Ascending aorta (tissue), 2 donors: ENCODE measurements around the gene CDH13. TPM values are rescaled to one million over a fixed set of nuclear protein-coding genes. Genes with fewer than 3 reads are reported as not detected.

ENCODE experiments used
- DNase-seq, 2 donors: peaks; one replicate each; pipeline ENCODE4 v3.0.0-alpha.2; 2019; ENCODE audit warnings: low spot score in 2 of 2
- H3K27ac ChIP-seq, 2 donors: fragments of 200-600 bp; sonication (generic); one replicate each; pipeline ENCODE4 v1.5.1; 2016 to 2017; ENCODE audit warnings: mild to moderate bottlenecking in 1 of 2
- H3K27me3 ChIP-seq: fragments of 200-600 bp; sonication (generic); one replicate; pipeline ENCODE4 v1.5.1; 2017
- H3K36me3 ChIP-seq, 2 donors: fragments of 200-600 bp; sonication (generic); one replicate each; pipeline ENCODE4 v1.5.1; 2016
- H3K4me1 ChIP-seq, 2 donors: fragments of 200-600 bp; sonication (generic); one replicate each; pipeline ENCODE4 v1.5.1; 2016 to 2017; ENCODE audit warnings: mild to moderate bottlenecking in 1 of 2
- H3K4me3 ChIP-seq, 2 donors: fragments of 200-600 bp; sonication (generic); one replicate each; pipeline ENCODE4 v1.5.1; 2016 to 2017; ENCODE audit warnings: mild to moderate bottlenecking in 1 of 2
- H3K9me3 ChIP-seq, 2 donors: fragments of 200-600 bp; sonication (generic); one replicate each; pipeline ENCODE4 v1.5.1; 2016
- intact Hi-C: fragments of 100-400 bp; cut with DNase I; formaldehyde crosslinking; loops from one replicate; pipeline ENCODE4 v1.15.1; 2023
- total RNA-seq: library from RNA; depleted of rRNA; stranded (reverse); fragments of >200 nt; gene quantifications from one replicate; pipeline ENCODE4 v1.1.0, GENCODE V29; 2016
- TF ChIP-seq, protein P1 (sequence below), 3 experiments: fragments of 200-600 bp in 2 of 3; fragments of 450-650 bp in 1 of 3; sonication (generic) in 2 of 3; IDR thresholded peaks; one replicate each; pipeline ENCODE4 v1.5.1; 2016 to 2019; ENCODE audit warnings: antibody characterized with exemption in 3 of 3, mild to moderate bottlenecking in 1 of 3, moderate library complexity in 1 of 3

The CDH13 gene
- total RNA-seq, 1 donor from 2014 or later: 160 TPM

DNA sequence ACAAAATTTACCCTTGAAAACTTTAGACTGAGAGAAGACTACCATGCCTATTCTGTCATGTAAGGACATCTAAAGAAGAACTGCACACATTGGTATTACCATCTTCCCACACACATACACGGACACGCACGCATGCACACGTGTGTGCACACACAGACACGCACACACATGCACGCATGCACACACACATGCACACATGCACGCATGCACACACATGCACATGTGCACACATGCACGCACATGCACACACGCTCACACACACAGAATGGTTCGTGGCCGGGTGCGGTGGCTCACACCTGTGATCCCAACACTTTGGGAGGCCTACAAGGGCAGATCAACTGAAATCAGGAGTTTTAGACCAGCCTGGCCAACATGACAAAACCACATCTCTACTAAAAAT is 884.1 kb downstream of the CDH13 start:
- no peaks in the 10 kb centered on the region for H3K9me3 ChIP-seq
- no peaks in the 10 kb centered on the region for H3K36me3 ChIP-seq
- intact Hi-C loops: no loop called here
- TF ChIP-seq, protein P1, sequence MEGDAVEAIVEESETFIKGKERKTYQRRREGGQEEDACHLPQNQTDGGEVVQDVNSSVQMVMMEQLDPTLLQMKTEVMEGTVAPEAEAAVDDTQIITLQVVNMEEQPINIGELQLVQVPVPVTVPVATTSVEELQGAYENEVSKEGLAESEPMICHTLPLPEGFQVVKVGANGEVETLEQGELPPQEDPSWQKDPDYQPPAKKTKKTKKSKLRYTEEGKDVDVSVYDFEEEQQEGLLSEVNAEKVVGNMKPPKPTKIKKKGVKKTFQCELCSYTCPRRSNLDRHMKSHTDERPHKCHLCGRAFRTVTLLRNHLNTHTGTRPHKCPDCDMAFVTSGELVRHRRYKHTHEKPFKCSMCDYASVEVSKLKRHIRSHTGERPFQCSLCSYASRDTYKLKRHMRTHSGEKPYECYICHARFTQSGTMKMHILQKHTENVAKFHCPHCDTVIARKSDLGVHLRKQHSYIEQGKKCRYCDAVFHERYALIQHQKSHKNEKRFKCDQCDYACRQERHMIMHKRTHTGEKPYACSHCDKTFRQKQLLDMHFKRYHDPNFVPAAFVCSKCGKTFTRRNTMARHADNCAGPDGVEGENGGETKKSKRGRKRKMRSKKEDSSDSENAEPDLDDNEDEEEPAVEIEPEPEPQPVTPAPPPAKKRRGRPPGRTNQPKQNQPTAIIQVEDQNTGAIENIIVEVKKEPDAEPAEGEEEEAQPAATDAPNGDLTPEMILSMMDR (IDR thresholded peaks at IDR 0.05): no peak
- no peak overlapping the region for H3K4me3 ChIP-seq
- H3K4me1 ChIP-seq: no peaks in the 10 kb centered on the region
- DNase-seq: no peak
- no peaks in the 10 kb centered on the region for H3K27me3 ChIP-seq
- no peak overlapping the region for H3K27ac ChIP-seq

- Histone ChIP-seq H3K36me3 (no peaks in the 10 kb centered on the region), H3K4me3 (no peak overlapping the region), H3K9me3 (no peaks in the 10 kb centered on the region), H3K4me1 (no peaks in the 10 kb centered on the region), H3K27me3 (no peaks in the 10 kb centered on the region), H3K27ac (no peak overlapping the region)
- intact Hi-C loops: no loop called here
- TF ChIP-seq, protein P1 (IDR thresholded peaks at IDR 0.05): no peak
- no peak for DNase-seq
These were observed 886.4 kb downstream of the CDH13 start for GRCh38 chr16:83513008-83513755.

- TF ChIP-seq, protein P1 (IDR thresholded peaks at IDR 0.05): no peak
- H3K36me3 ChIP-seq: no peaks in the 10 kb centered on the region
- no peak overlapping the region for H3K4me3 ChIP-seq
- no peak overlapping the region for H3K27ac ChIP-seq
- no peaks in the 10 kb centered on the region for H3K27me3 ChIP-seq
- no peaks in the 10 kb centered on the region for H3K9me3 ChIP-seq
- DNase-seq: no peak
- no peaks in the 10 kb centered on the region for H3K4me1 ChIP-seq
- intact Hi-C loops: no loop called here
These were observed 888.6 kb downstream of the CDH13 start for GRCh38 chr16:83515395-83515794.

- Histone ChIP-seq H3K27ac (no peak overlapping the region), H3K36me3 (no peaks in the 10 kb centered on the region), H3K4me3 (no peak overlapping the region), H3K9me3 (no peaks in the 10 kb centered on the region), H3K27me3 (no peaks in the 10 kb centered on the region), H3K4me1 (no peaks in the 10 kb centered on the region)
- intact Hi-C loops: no loop called here
- no peak for DNase-seq
- TF ChIP-seq, protein P1 (IDR thresholded peaks at IDR 0.05): no peak
These were observed 890.2 kb downstream of the CDH13 start for GRCh38 chr16:83516931-83517330.

DNA sequence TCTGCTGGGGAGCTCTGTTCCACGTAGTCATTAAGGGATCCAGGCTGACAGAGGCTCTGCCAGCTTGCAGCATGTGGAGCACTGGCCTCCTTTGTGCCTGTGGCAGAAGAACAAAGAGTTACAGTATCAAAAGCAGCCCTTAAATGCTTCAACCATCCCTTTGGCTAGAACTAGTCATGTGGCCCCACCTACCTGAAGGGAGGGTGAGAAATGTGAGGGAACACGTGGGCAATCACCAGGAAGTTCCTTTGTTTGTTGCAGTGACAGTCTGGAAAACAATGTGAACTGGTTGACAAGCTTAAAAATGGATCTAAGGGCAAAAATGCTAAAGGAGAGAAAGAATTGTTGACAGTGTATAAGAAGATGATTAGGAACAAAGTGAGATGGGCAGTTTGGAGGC is 890.6 kb downstream of the CDH13 start:
- intact Hi-C loops: no loop called here
- Histone ChIP-seq H3K27me3 (no peaks in the 10 kb centered on the region), H3K4me3 (no peak overlapping the region), H3K36me3 (no peaks in the 10 kb centered on the region), H3K9me3 (no peaks in the 10 kb centered on the region), H3K4me1 (no peaks in the 10 kb centered on the region), H3K27ac (no peak overlapping the region)
- DNase-seq: no peak
- TF ChIP-seq, protein P1 (IDR thresholded peaks at IDR 0.05): no peak
